Heart left ventricle (tissue), 16 donors: Measurements from ENCODE around the gene SHE. TPM values are rescaled to one million over a fixed set of nuclear protein-coding genes. Genes with fewer than 3 reads are reported as not detected.

Experiments used
- ATAC-seq, 4 donors: fragments of 200-7000 bp; cut with Tn5 transposase; one replicate each; pipeline ENCODE4 v1.9.1; 2020 to 2022; ENCODE audit warnings: moderate library complexity in 4 of 4, mild to moderate bottlenecking in 3 of 4, moderate number of reproducible peaks in 1 of 4
- DNase-seq, 5 donors: peaks; one replicate each; pipeline ENCODE4 v3.0.0-alpha.2; 2020
- H3K27ac ChIP-seq, 12 donors: fragments of 200-600 bp; sonication (generic) in 4 of 12; one replicate each; pipeline versions ENCODE4 v1.5.0 to v1.8.0; 2016 to 2022; ENCODE audit warnings: mild to moderate bottlenecking in 2 of 12
- H3K27me3 ChIP-seq, 9 donors: fragments of 200-600 bp; sonication (generic) in 2 of 9; one replicate each; pipeline versions ENCODE4 v1.5.1 to v1.8.0; 2016 to 2022; ENCODE audit warnings: mild to moderate bottlenecking in 3 of 9
- H3K36me3 ChIP-seq, 9 donors: fragments of 200-600 bp; sonication (generic) in 2 of 9; one replicate each; pipeline versions ENCODE4 v1.5.0 to v1.8.0; 2018 to 2022; ENCODE audit warnings: mild to moderate bottlenecking in 2 of 9
- H3K4me1 ChIP-seq, 12 donors: fragments of 200-600 bp; sonication (generic) in 4 of 12; one replicate each; pipeline versions ENCODE4 v1.5.0 to v1.8.0; 2016 to 2022; ENCODE audit warnings: mild to moderate bottlenecking in 3 of 12
- H3K4me3 ChIP-seq, 12 donors: fragments of 200-600 bp; sonication (generic) in 4 of 12; one replicate each; pipeline versions ENCODE4 v1.5.0 to v1.8.0; 2017 to 2022; ENCODE audit warnings: mild to moderate bottlenecking in 9 of 12, moderate library complexity in 4 of 12
- H3K9me3 ChIP-seq, 12 donors: fragments of 200-600 bp; sonication (generic) in 4 of 12; one replicate each; pipeline versions ENCODE4 v1.5.0 to v1.8.0; 2016 to 2022; ENCODE audit warnings: mild to moderate bottlenecking in 1 of 12
- POLR2A ChIP-seq, 2 donors: fragments of 450-650 bp; IDR thresholded peaks; one replicate each; pipeline ENCODE4 v1.6.1; 2017; ENCODE audit warnings: antibody characterized with exemption in 2 of 2, mild to moderate bottlenecking in 2 of 2, moderate library complexity in 2 of 2
- WGBS, 4 donors: extraction: QIAGEN DNeasy Blood & Tissue Kit in 2 of 4; methylation state at CpG; one replicate each; pipeline versions ENCODE4 v1.1.5 to v1.1.7; 2013 to 2018; 5-methylcytosine and 5-hydroxymethylcytosine counted together
- intact Hi-C, 10 donors: fragments of 100-400 bp; cut with DNase I; formaldehyde crosslinking; loops; one replicate each; pipeline versions ENCODE4 v1.11.1 to v1.14.2; 2022
- long read RNA-seq, 3 donors: library from polyadenylated mRNA; unstranded; transcript quantifications; one replicate each; pipeline ENCODE4 v2.0.0, GENCODE V29; 2020 to 2021
- polyA plus RNA-seq, 2 donors: library from polyadenylated mRNA; stranded (reverse); fragments of 200-250 nt; gene quantifications; one replicate each; pipeline ENCODE4 v1.2.3, GENCODE V29; 2013
- total RNA-seq, 9 donors: library from RNA; depleted of rRNA in 2 of 9; stranded (reverse); fragments of >200 nt in 2 of 9; fragmentation: NEBNext Ultra II Directional in 3 of 9; extraction: Animal tissue kit (Norgen Biotek cat#: 25700) in 3 of 9; gene quantifications; one replicate each; pipeline versions ENCODE4 v1.1.0 to v1.2.4, GENCODE V29; 2016 to 2023
- TF ChIP-seq, protein P1 (sequence below), 12 donors: fragments of 200-600 bp; sonication (generic) in 4 of 12; IDR thresholded peaks; one replicate each; pipeline versions ENCODE4 v1.5.0 to v1.8.0; 2018 to 2022; ENCODE audit warnings: antibody characterized with exemption in 12 of 12, mild to moderate bottlenecking in 5 of 12
- donor health status: ischemic (EF 13 %, LVEDD 7.1; RV severe dilation, severe dysfunction).
- donor health status: healthy with polysubstance abuse.
- donor health status: DM: no; HTN: yes; CAD: no.
- donor health status: DM: no; HTN: no; CAD: no.
- donor health status: ischemic (EF 25% LVEDD 6.9; RV normal size, moderate dysfunction).
- donor health status: ischemic (EF 25% LVEDD 5.7; RV mildly dilated, moderate dysfunction).
- donor health status: healthy.
- donor health status: DM: yes; HTN: yes; CAD: no.
- donor health status: ischemic (EF 35%, LVEDD 5.7; RV mildly dilated, moderate dysfunction).
- donor health status: nonischemic (EF 11% LVEDD 7.7; RV severe dilation, severe dysfunction).
- donor health status: DM: yes; HTN: yes; CAD: no.
- donor health status: PGD.
- donor health status: ischemic (EF 29% LVEDD 5.4; RV normal size, mild dysfunction).
- donor health status: nonischemic (EF 23%, LVEDD 6.1; RV moderate dilation, normal function).

SHE gene
- total RNA-seq (10 to 100 TPM; 11.1 to 19.4 (median 11.9) TPM), polyA plus RNA-seq (10 to 100 TPM; 10.1 to 17.7 TPM)
- long read RNA-seq, donor 1, full-length matches to known transcripts: 10 of 31 reads
- long read RNA-seq, donor 1, partial matches to known transcripts: 7 of 31 reads
- long read RNA-seq, donor 1, other reads (novel, unspliced or antisense): 14 of 31 reads
- long read RNA-seq, donor 2, full-length matches to known transcripts: 7 of 32 reads
- long read RNA-seq, donor 2, partial matches to known transcripts: 3 of 32 reads
- long read RNA-seq, donor 2, other reads (novel, unspliced or antisense): 22 of 32 reads
- long read RNA-seq, donor 3, full-length matches to known transcripts: 14 of 24 reads
- long read RNA-seq, donor 3, partial matches to known transcripts: 5 of 24 reads
- long read RNA-seq, donor 3, other reads (novel, unspliced or antisense): 5 of 24 reads

DNA sequence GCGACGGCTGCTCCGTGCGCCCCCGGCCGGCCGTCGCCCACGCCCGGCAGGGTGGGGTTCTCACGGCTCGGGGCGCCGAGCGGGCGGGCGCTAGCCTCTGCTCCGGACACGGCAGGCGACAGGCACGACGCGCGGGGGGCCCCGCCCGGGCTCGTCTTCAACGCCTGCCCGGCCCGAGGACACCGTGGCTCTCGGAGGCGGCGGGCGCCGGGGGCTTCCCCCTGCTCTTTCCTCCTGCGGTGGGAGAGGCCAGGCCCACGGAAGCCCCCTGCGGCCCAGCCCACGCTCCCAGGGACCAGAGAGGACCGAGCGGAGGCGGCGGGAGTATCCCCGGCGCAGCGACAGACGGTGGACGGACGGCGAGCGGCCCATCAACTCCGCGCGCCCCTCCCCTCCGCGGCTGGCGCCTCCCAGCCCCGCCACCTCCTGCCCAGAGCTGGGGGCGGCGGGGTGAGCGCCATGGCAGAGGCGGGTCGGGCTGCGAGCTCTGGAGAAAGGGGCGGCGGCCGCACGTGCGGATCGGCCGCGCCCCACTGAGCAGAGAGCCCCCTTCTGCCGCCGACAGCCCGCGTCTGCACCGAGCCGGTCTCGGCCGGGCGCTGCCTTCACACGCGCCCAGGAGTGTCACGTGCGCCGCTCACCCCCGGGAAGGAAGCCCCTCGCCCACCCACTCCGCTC is at the start of gene SHE, which contains the start of gene TDRD10:
Gene SHE, minus strand, starts transcription at position 347 of the 678 bp plus-strand sequence. CDS start 386 bp downstream, outside the sequence.
Gene TDRD10, plus strand, starts transcription at position 154 of the 678 bp plus-strand sequence. CDS start 4,685 bp downstream, outside the sequence.
- ATAC-seq (peak; percentile 24 to 82 (median 78)), DNase-seq (peak; percentile 65 to 77 (median 68))
- intact Hi-C loops: loop anchor here in 1 of 10 donors (2.0 kb wide), 1 partner anchor 17 kb away; no protein-coding TSS in a partner anchor
- peak within 1 kb of the TSS; percentile 43 to 78 (median 64) for H3K4me3 ChIP-seq
- peaks cover 0 to 19% (median 4%) of the 10 kb centered on the region in 9 donors for H3K36me3 ChIP-seq
- H3K4me1 ChIP-seq: peaks cover 0 to 23% (median 5%) of the 10 kb centered on the region in 12 donors
- peaks cover 0 to 16% (median 0%) of the 10 kb centered on the region in 12 donors for H3K9me3 ChIP-seq
- peaks cover 0 to 55% (median 23%) of the 10 kb centered on the region in 9 donors for H3K27me3 ChIP-seq
- 2 to 10% (median 3%) methylated on average over 14 to 90 of the region's 90 CpGs for WGBS, 4 donors
- peak within 1 kb of the TSS; percentile 72 to 94 (median 88) for H3K27ac ChIP-seq
- TF ChIP-seq, protein P1, sequence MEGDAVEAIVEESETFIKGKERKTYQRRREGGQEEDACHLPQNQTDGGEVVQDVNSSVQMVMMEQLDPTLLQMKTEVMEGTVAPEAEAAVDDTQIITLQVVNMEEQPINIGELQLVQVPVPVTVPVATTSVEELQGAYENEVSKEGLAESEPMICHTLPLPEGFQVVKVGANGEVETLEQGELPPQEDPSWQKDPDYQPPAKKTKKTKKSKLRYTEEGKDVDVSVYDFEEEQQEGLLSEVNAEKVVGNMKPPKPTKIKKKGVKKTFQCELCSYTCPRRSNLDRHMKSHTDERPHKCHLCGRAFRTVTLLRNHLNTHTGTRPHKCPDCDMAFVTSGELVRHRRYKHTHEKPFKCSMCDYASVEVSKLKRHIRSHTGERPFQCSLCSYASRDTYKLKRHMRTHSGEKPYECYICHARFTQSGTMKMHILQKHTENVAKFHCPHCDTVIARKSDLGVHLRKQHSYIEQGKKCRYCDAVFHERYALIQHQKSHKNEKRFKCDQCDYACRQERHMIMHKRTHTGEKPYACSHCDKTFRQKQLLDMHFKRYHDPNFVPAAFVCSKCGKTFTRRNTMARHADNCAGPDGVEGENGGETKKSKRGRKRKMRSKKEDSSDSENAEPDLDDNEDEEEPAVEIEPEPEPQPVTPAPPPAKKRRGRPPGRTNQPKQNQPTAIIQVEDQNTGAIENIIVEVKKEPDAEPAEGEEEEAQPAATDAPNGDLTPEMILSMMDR (IDR thresholded peaks at IDR 0.05): peak in 1 of 12 donors; percentile 8
- peak in 1 of 2 donors; percentile 39 for TF ChIP-seq POLR2A (IDR thresholded peaks at IDR 0.05)

DNA sequence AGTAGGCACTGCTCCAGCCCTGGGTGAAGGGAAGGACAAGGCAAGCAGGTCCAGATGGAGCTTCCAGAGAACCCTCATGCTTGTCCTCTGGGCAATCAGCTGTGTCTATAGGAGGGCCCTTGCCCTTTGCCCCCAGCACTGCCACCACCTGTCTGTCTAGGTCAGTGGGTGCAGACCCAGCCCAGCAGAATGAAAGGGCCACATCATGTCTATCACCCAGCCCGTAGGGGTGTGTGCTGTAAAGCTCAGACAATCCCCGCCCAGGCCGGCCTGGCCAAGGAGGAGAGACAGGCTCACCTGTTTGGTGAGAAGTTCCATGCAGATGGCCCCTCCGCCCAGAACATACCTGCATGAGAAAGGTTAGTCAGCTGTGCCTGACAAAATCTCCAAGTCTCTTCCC is 49.3 kb upstream of the SHE start:
- intact Hi-C loops: loop anchor here in 3 of 10 donors (10.0 kb wide), 3 partner anchors 147 to 533 kb away; partner anchors contain the start of gene IL6R (in 1 of the 3)
- 94 to 100% (median 95%) methylated on average over 2 to 4 of the region's 4 CpGs for WGBS, 4 donors
- no peak for DNase-seq
- peaks cover 0 to 40% (median 24%) of the 10 kb centered on the region in 12 donors for H3K4me1 ChIP-seq
- no peak for TF ChIP-seq POLR2A (IDR thresholded peaks at IDR 0.05)
- TF ChIP-seq, protein P1 (IDR thresholded peaks at IDR 0.05): no peak
- no peak overlapping the region for H3K4me3 ChIP-seq
- no peak overlapping the region for H3K27ac ChIP-seq
- no peaks in the 10 kb centered on the region for H3K27me3 ChIP-seq
- ATAC-seq: no peak
- H3K9me3 ChIP-seq: no peaks in the 10 kb centered on the region
- H3K36me3 ChIP-seq: peaks cover 5 to 87% (median 74%) of the 10 kb centered on the region in 9 donors

DNA sequence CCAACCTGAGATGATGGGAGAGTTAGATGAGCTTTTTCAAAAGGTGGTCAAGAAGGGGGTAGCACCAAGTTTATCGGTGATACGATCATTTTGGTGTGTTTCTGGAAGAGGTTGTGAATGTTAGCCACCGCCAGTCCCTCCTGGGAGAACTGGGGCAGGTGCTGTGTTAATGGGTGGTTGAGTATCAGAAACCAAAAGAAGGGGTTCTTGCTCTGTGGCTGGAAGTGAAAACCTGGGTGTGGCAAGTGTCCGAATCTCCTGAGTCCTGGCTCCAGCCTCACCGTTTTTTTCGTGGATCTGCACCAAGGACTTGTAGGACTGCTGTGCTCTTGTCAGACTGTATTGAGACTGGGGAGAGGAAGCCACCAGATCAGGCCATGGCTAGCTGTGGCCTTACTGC is 48.4 kb upstream of the SHE start:
- intact Hi-C loops: loop anchor here in 3 of 10 donors (10.0 kb wide), 3 partner anchors 146 to 534 kb away; partner anchors contain the start of gene IL6R (in 1 of the 3)
- Histone ChIP-seq H3K9me3 (no peaks in the 10 kb centered on the region), H3K36me3 (peaks cover 5 to 81% (median 72%) of the 10 kb centered on the region in 9 donors), H3K27me3 (no peaks in the 10 kb centered on the region), H3K4me3 (no peak overlapping the region), H3K27ac (no peak overlapping the region), H3K4me1 (peaks cover 0 to 33% (median 17%) of the 10 kb centered on the region in 12 donors)
- TF ChIP-seq, protein P1 (IDR thresholded peaks at IDR 0.05): no peak
- TF ChIP-seq POLR2A (IDR thresholded peaks at IDR 0.05): no peak
- ATAC-seq (no peak), DNase-seq (no peak)
- WGBS, 4 donors: 64 to 82% (median 67%) methylated on average over 6 of the region's 6 CpGs
